ENCODE data around the gene TMEM52. TPM values are rescaled to one million over a fixed set of nuclear protein-coding genes. Genes with fewer than 3 reads are reported as not detected.
A peak's percentile ranks its signal among the peaks of the same experiment; 100 is the strongest.

The TMEM52 gene
- polyA plus RNA-seq, 2 of the 4 experiments (the other 2 are of a cell fraction) = 0.36 to 0.41 TPM

- Histone ChIP-seq H3K4me3 (no peak overlapping the region), H3K4me2 (no peak overlapping the region), H3K4me1 (peaks cover 17% of the 10 kb centered on the region), H3K9me3 (no peaks in the 10 kb centered on the region), H3K27ac (no peak overlapping the region)
- 70% methylated on average over 8 of the region's 16 CpGs for WGBS (ENCODE audit: missing lambda C conversion rate)
- FAIRE-seq (no peak), DNase-seq (ENCODE audit: low read depth in 1 of 2, low spot score in 1 of 2) (no peak), ATAC-seq (peak; percentile 32 to 51; a peak in 3 of 6 replicates)
- TF ChIP-seq FOXS1 (CRISPR knock-in tag; IDR thresholded peaks at IDR 0.05) (no peak), MAZ (IDR thresholded peaks at IDR 0.05; ENCODE audit: borderline replicate concordance, low read depth, low read length) (no peak), REST (IDR thresholded peaks at IDR 0.05) (no peak), CEBPB (IDR thresholded peaks at IDR 0.05) (no peak), HEYL (CRISPR knock-in tag; IDR thresholded peaks at IDR 0.05) (no peak)
- ChIA-PET CTCF (interaction anchor here (0.9 to 3.8 kb wide), 3 partner anchors 10 to 91 kb away, joined by 3 to 25 read pairs (median 4); no protein-coding TSS in a partner anchor), POLR2A (interaction anchor here (1.2 kb wide), 1 partner anchor 9 kb away, joined by 3 read pairs; no protein-coding TSS in a partner anchor)
Observed at GRCh38 chr1:1899266-1899966, 19.7 kb downstream of the TMEM52 start.

GRCh38 chr1:1898246-1898933, 20.7 kb downstream of the TMEM52 start:
- TF ChIP-seq KDM1A (IDR thresholded peaks at IDR 0.05; ENCODE audit: low read depth) (peak; percentile 55; the same call in 1 of the 2 replicates), ZC3H11A (IDR thresholded peaks at IDR 0.05) (no peak), MAZ (IDR thresholded peaks at IDR 0.05; ENCODE audit: borderline replicate concordance, low read depth, low read length) (no peak), ZNF302 (CRISPR knock-in tag; IDR thresholded peaks at IDR 0.05) (no peak)
- Histone ChIP-seq H3K4me1 (peaks cover 21% of the 10 kb centered on the region), H3K4me3 (no peak overlapping the region), H3K27ac (no peak overlapping the region), H3K9me3 (no peaks in the 10 kb centered on the region), H3K4me2 (no peak overlapping the region)
- ATAC-seq = no peak
- no peak for DNase-seq (ENCODE audit: low read depth in 1 of 2, low spot score in 1 of 2)
- ChIA-PET POLR2A (no interaction called here), CTCF (interaction anchor here (1.3 to 3.8 kb wide), 3 partner anchors 8 to 90 kb away, joined by 4 to 25 read pairs (median 11); no protein-coding TSS in a partner anchor)
- 62% methylated on average over 6 of the region's 6 CpGs for WGBS (ENCODE audit: missing lambda C conversion rate)
- FAIRE-seq = no peak

GRCh38 chr1:1895456-1896336, 23.4 kb downstream of the TMEM52 start:
- Histone ChIP-seq H3K4me2 (no peak overlapping the region), H3K9me3 (no peaks in the 10 kb centered on the region), H3K4me3 (no peak overlapping the region), H3K4me1 (peaks cover 29% of the 10 kb centered on the region), H3K27ac (peak overlapping the region in 1 of 2 experiments; percentile 70; a peak in 2 of 6 replicates)
- CTCF ChIA-PET = interaction anchor here (0.9 to 4.1 kb wide), 3 partner anchors 10 to 65 kb away, joined by 3 to 32 read pairs (median 4); no protein-coding TSS in a partner anchor
- DNase-seq (ENCODE audit: low read depth in 1 of 2, low spot score in 1 of 2) (no peak), ATAC-seq (no peak), FAIRE-seq (no peak)
- TF ChIP-seq HOXA7 (CRISPR knock-in tag; IDR thresholded peaks at IDR 0.05) = no peak
- TF ChIP-seq MAFK (IDR thresholded peaks at IDR 0.05; ENCODE audit: partially characterized antibody) = no peak
- no peak for TF ChIP-seq RFX5 (IDR thresholded peaks at IDR 0.05)
- no peak for TF ChIP-seq KDM1A (IDR thresholded peaks at IDR 0.05; ENCODE audit: low read depth)
- TF ChIP-seq FOSL2 (IDR thresholded peaks at IDR 0.05) = no peak
- no peak for TF ChIP-seq FOSL2 (CRISPR knock-in tag; IDR thresholded peaks at IDR 0.05)
- TF ChIP-seq FOSB (CRISPR knock-in tag; IDR thresholded peaks at IDR 0.05) = no peak
- TF ChIP-seq JUNB (IDR thresholded peaks at IDR 0.05) = no peak
- no peak for TF ChIP-seq RARB (CRISPR knock-in tag; IDR thresholded peaks at IDR 0.05)
- TF ChIP-seq NPAS2 (CRISPR knock-in tag; IDR thresholded peaks at IDR 0.05; ENCODE audit: borderline replicate concordance) = no peak
- no peak for TF ChIP-seq TFCP2L1 (CRISPR knock-in tag; IDR thresholded peaks at IDR 0.05)
- TF ChIP-seq HEYL (CRISPR knock-in tag; IDR thresholded peaks at IDR 0.05) = no peak
- TF ChIP-seq SREBF2 (IDR thresholded peaks at IDR 0.05) = no peak
- TF ChIP-seq HOXB13 (CRISPR knock-in tag; IDR thresholded peaks at IDR 0.05; ENCODE audit: low read depth) = no peak
- no peak for TF ChIP-seq CHD4 (IDR thresholded peaks at IDR 0.05; ENCODE audit: borderline replicate concordance)
- no peak for TF ChIP-seq CEBPB (IDR thresholded peaks at IDR 0.05)
- TF ChIP-seq ELK1 (IDR thresholded peaks at IDR 0.05; ENCODE audit: low read depth, low read length) = no peak
- no peak for TF ChIP-seq RAD21 (conservative IDR thresholded peaks at IDR 0.05 in 1 of 2, IDR thresholded peaks at IDR 0.05 in 1 of 2)
- TF ChIP-seq HES2 (IDR thresholded peaks at IDR 0.05) = no peak
- TF ChIP-seq HDAC2 (IDR thresholded peaks at IDR 0.05) = no peak
- no peak for TF ChIP-seq POLR2A (IDR thresholded peaks at IDR 0.05; ENCODE audit: low read length)
- WGBS (ENCODE audit: missing lambda C conversion rate) = 90% methylated on average over 10 of the region's 14 CpGs
- POLR2A ChIA-PET = no interaction called here
